OCI-LY1 (cell line): ENCODE data around the gene SIDT1.

Experiments
- H2AFZ ChIP-seq: fragments of 200-600 bp; sonication (generic), shearing (Covaris generic); 2 replicates; pipeline ENCODE4 v1.6.0; 2014; ENCODE audit warnings: antibody characterized with exemption, mild to moderate bottlenecking, low read length
- H3F3A ChIP-seq: fragments of 200-600 bp; sonication (generic), shearing (Covaris generic); 2 replicates; pipeline ENCODE4 v1.6.0; 2014; ENCODE audit warnings: mild to moderate bottlenecking, antibody characterized with exemption, low read length, moderate library complexity; ENCODE audit not compliant: insufficient read depth
- H3K27ac ChIP-seq: fragments of 200-600 bp; sonication (generic); 2 replicates; pipeline ENCODE4 v1.5.1; 2014; ENCODE audit warnings: low read length, mixed run types, mild to moderate bottlenecking, low read depth; ENCODE audit not compliant: poor library complexity, severe bottlenecking
- H3K27me3 ChIP-seq: fragments of 200-600 bp; sonication (generic); 2 replicates; pipeline ENCODE4 v1.6.0; 2014; ENCODE audit warnings: antibody characterized with exemption, mild to moderate bottlenecking, low read length, moderate library complexity; ENCODE audit not compliant: insufficient read depth
- H3K36me3 ChIP-seq: fragments of 200-600 bp; sonication (generic); 2 replicates; pipeline ENCODE4 v1.6.1; 2014; ENCODE audit warnings: mild to moderate bottlenecking, antibody characterized with exemption, low read length, moderate library complexity, mixed read lengths; ENCODE audit not compliant: insufficient read depth
- H3K4me1 ChIP-seq: fragments of 200-600 bp; sonication (generic); 2 replicates; pipeline ENCODE4 v1.5.1; 2014; ENCODE audit warnings: mild to moderate bottlenecking, low read length, moderate library complexity; ENCODE audit not compliant: insufficient read depth, severe bottlenecking
- H3K4me2 ChIP-seq: fragments of 200-600 bp; sonication (generic), shearing (Covaris generic); 2 replicates; pipeline ENCODE4 v1.6.1; 2014; ENCODE audit warnings: low read length
- H3K4me3 ChIP-seq: fragments of 200-600 bp; sonication (generic); 2 replicates; pipeline ENCODE4 v1.5.1; 2014; ENCODE audit warnings: low read length, low read depth, mild to moderate bottlenecking, mixed read lengths; ENCODE audit not compliant: poor library complexity, severe bottlenecking
- H3K79me2 ChIP-seq: fragments of 200-600 bp; shearing (Covaris generic); 2 replicates; pipeline ENCODE4 v1.6.1; 2016; ENCODE audit warnings: mixed run types, low read length, mixed read lengths; ENCODE audit not compliant: insufficient read depth
- H3K9ac ChIP-seq: fragments of 200-600 bp; sonication (generic), shearing (Covaris generic); 2 replicates; pipeline ENCODE4 v1.6.1; 2014; ENCODE audit warnings: mild to moderate bottlenecking, low read length, mixed read lengths
- H3K9me2 ChIP-seq: fragments of 200-600 bp; sonication (generic), shearing (Covaris generic); 2 replicates; pipeline ENCODE4 v1.6.1; 2014; ENCODE audit warnings: low read depth, mild to moderate bottlenecking, low read length, mixed read lengths
- H3K9me3 ChIP-seq: fragments of 200-600 bp; shearing (Covaris generic); 2 replicates; pipeline ENCODE4 v1.6.1; 2014; ENCODE audit warnings: low read length, mixed read lengths
- H4K20me1 ChIP-seq: fragments of 200-600 bp; sonication (generic), shearing (Covaris generic); 2 replicates; pipeline ENCODE4 v1.6.0; 2016; ENCODE audit warnings: mild to moderate bottlenecking, low read length; ENCODE audit not compliant: insufficient read depth
- EZH2 ChIP-seq: fragments of 200-600 bp; sonication (generic), shearing (Covaris generic); IDR thresholded peaks from 2 replicates; pipeline ENCODE4 v1.8.0; 2017; ENCODE audit warnings: borderline replicate concordance, mixed run types, mild to moderate bottlenecking, antibody characterized with exemption, low read length, moderate library complexity, mixed read lengths
- TF ChIP-seq, protein P1 (sequence below): fragments of 200-600 bp; sonication (generic), shearing (Covaris generic); IDR thresholded peaks from 2 replicates; pipeline ENCODE4 v1.5.1; 2017; ENCODE audit warnings: mild to moderate bottlenecking, antibody characterized with exemption, low read length, moderate library complexity, mixed read lengths

The SIDT1 gene

DNA sequence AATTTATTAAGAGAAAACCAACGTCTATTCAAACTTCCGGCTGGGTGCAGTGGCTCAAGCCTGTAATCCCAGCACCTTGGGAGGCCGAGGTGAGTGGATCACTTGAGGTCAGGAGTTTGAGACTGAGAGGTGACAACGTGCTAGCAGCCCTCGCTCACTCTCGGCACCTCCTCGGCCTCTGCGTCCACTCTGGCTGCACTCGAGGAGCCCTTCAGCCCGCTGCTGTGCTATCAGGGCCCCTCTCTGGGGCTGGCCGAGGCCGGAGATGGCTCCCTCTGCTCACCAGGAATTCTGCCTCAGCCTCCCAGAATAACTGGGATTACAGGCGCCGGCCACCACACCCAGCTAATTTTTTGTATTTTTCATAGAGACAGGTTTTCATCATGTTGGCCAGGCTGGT lies 105.4 kb downstream of the SIDT1 start:
- Histone ChIP-seq H2AFZ (no peak overlapping the region), H3K9ac (no peak overlapping the region)
- no peak for TF ChIP-seq EZH2
- TF ChIP-seq, protein P1, sequence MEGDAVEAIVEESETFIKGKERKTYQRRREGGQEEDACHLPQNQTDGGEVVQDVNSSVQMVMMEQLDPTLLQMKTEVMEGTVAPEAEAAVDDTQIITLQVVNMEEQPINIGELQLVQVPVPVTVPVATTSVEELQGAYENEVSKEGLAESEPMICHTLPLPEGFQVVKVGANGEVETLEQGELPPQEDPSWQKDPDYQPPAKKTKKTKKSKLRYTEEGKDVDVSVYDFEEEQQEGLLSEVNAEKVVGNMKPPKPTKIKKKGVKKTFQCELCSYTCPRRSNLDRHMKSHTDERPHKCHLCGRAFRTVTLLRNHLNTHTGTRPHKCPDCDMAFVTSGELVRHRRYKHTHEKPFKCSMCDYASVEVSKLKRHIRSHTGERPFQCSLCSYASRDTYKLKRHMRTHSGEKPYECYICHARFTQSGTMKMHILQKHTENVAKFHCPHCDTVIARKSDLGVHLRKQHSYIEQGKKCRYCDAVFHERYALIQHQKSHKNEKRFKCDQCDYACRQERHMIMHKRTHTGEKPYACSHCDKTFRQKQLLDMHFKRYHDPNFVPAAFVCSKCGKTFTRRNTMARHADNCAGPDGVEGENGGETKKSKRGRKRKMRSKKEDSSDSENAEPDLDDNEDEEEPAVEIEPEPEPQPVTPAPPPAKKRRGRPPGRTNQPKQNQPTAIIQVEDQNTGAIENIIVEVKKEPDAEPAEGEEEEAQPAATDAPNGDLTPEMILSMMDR: no peak

GRCh38 chr3:113638910-113639309 lies 106.6 kb downstream of the SIDT1 start:
- H3K9ac ChIP-seq: no peak overlapping the region
- H3K4me3 ChIP-seq: no peak overlapping the region
- H3K36me3 ChIP-seq: no peaks in the 10 kb centered on the region
- H2AFZ ChIP-seq: no peak overlapping the region
- no peaks in the 10 kb centered on the region for H3K79me2 ChIP-seq
- H4K20me1 ChIP-seq: no peaks in the 10 kb centered on the region
- H3K27me3 ChIP-seq: no peaks in the 10 kb centered on the region
- H3K9me2 ChIP-seq: no peaks in the 10 kb centered on the region
- H3F3A ChIP-seq: no peaks in the 10 kb centered on the region
- H3K27ac ChIP-seq: no peak overlapping the region
- no peaks in the 10 kb centered on the region for H3K4me1 ChIP-seq
- no peak overlapping the region for H3K4me2 ChIP-seq
- TF ChIP-seq EZH2: no peak
- TF ChIP-seq, protein P1: no peak
- H3K9me3 ChIP-seq: no peaks in the 10 kb centered on the region

More for the DNA sequence above, 105.4 kb downstream of the SIDT1 start:
- Histone ChIP-seq H3K9me3 (no peaks in the 10 kb centered on the region), H3K36me3 (no peaks in the 10 kb centered on the region), H3K79me2 (no peaks in the 10 kb centered on the region), H3K27me3 (no peaks in the 10 kb centered on the region), H3K27ac (no peak overlapping the region), H3F3A (no peaks in the 10 kb centered on the region), H3K4me3 (no peak overlapping the region), H4K20me1 (no peaks in the 10 kb centered on the region), H3K4me1 (no peaks in the 10 kb centered on the region), H3K4me2 (no peak overlapping the region), H3K9me2 (no peaks in the 10 kb centered on the region)

DNA sequence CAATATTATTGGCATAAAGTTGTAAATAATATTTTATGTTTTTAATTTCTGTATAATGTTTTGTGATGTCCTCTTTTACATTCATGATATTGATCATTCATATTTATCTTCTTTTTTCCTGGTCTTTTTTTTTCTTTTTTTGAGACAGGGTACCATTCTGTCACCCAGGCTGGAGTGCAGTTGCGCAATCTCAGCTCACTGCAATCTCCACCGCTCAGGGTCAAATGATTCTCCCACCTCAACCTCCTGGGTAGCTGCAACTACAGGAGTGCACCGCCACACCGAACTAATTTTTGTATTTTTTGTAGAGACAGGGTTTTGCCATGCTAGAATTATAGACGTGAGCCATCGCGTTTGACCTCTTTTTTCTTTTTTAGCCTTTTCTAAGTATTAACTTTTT lies 111.2 kb downstream of the SIDT1 start:
- Histone ChIP-seq H3F3A (no peaks in the 10 kb centered on the region), H3K4me3 (no peak overlapping the region), H3K27ac (no peak overlapping the region), H3K9me3 (0 out of 2 replicates have a peak, but pooled peaks cover 7% of the 10 kb centered on the region), H3K9ac (no peak overlapping the region), H3K36me3 (no peaks in the 10 kb centered on the region), H3K4me1 (no peaks in the 10 kb centered on the region), H3K4me2 (no peak overlapping the region), H4K20me1 (no peaks in the 10 kb centered on the region), H3K9me2 (no peaks in the 10 kb centered on the region), H3K27me3 (no peaks in the 10 kb centered on the region), H3K79me2 (no peaks in the 10 kb centered on the region), H2AFZ (no peak overlapping the region)
- TF ChIP-seq, protein P1: no peak
- no peak for TF ChIP-seq EZH2
